ENCODE results near the gene SPDEF. TPM values are rescaled to one million over a fixed set of nuclear protein-coding genes. Genes with fewer than 3 reads are reported as not detected.

SPDEF gene
- total RNA-seq, 1 donor from 2014 or later: not detected

DNA sequence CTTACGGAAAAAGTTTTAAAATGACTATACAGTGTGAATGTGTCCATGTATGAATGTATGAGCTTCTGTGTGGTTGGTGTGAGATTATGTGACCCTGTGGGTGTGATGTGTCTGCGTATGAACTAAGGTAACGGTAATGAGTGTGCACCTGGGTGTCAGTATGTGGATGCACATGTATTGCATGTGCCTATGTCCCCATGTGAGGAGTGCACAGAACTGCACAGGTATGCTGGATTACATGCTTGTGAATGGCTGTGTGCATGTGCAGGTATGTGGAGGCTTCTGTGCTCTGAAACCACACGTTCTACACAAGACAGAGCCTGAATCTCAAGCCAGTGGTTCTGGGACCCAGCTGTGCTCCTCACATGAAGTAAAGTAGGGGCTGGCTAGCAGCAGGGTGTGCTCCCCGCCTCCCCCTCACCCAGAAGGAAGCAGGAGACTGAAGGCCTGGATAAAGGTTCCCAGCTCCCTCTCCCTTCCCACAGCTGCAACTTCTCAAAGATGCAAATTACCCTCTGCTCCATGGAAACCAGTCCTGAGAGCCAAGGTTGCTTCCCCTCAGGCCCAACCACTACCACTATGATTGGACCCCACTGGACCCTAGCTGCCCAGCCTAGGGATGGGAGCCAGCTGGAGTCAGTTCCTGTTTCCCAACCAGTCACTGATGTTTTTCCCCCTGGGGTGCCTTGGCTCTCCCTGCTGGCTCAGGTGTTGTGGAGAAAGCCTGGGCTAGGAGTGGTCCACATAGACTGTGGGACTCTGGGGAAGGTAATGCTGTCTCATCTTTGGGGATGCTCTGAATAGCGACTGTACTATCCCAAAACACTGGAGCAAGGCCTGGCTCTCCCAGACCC is 24.8 kb upstream of the SPDEF start:
- DNase-seq: no peak
- peaks cover 3% of the 10 kb centered on the region for H3K4me1 Mint-ChIP-seq (ENCODE audit: low read depth, unreplicated experiment)
- no peaks in the 10 kb centered on the region for H3K36me3 Mint-ChIP-seq (ENCODE audit: unreplicated experiment)
- no peak overlapping the region for H3K27ac Mint-ChIP-seq (ENCODE audit: unreplicated experiment)
- H3K27me3 Mint-ChIP-seq (ENCODE audit: unreplicated experiment): peaks cover 2% of the 10 kb centered on the region
- no peak overlapping the region for H3K4me3 Mint-ChIP-seq (ENCODE audit: unreplicated experiment)
- H3K9me3 Mint-ChIP-seq (ENCODE audit: unreplicated experiment): peaks cover 2% of the 10 kb centered on the region
- TF ChIP-seq, protein P1, sequence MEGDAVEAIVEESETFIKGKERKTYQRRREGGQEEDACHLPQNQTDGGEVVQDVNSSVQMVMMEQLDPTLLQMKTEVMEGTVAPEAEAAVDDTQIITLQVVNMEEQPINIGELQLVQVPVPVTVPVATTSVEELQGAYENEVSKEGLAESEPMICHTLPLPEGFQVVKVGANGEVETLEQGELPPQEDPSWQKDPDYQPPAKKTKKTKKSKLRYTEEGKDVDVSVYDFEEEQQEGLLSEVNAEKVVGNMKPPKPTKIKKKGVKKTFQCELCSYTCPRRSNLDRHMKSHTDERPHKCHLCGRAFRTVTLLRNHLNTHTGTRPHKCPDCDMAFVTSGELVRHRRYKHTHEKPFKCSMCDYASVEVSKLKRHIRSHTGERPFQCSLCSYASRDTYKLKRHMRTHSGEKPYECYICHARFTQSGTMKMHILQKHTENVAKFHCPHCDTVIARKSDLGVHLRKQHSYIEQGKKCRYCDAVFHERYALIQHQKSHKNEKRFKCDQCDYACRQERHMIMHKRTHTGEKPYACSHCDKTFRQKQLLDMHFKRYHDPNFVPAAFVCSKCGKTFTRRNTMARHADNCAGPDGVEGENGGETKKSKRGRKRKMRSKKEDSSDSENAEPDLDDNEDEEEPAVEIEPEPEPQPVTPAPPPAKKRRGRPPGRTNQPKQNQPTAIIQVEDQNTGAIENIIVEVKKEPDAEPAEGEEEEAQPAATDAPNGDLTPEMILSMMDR (IDR thresholded peaks at IDR 0.05; ENCODE audit: partially characterized antibody, unreplicated experiment): no peak

DNA sequence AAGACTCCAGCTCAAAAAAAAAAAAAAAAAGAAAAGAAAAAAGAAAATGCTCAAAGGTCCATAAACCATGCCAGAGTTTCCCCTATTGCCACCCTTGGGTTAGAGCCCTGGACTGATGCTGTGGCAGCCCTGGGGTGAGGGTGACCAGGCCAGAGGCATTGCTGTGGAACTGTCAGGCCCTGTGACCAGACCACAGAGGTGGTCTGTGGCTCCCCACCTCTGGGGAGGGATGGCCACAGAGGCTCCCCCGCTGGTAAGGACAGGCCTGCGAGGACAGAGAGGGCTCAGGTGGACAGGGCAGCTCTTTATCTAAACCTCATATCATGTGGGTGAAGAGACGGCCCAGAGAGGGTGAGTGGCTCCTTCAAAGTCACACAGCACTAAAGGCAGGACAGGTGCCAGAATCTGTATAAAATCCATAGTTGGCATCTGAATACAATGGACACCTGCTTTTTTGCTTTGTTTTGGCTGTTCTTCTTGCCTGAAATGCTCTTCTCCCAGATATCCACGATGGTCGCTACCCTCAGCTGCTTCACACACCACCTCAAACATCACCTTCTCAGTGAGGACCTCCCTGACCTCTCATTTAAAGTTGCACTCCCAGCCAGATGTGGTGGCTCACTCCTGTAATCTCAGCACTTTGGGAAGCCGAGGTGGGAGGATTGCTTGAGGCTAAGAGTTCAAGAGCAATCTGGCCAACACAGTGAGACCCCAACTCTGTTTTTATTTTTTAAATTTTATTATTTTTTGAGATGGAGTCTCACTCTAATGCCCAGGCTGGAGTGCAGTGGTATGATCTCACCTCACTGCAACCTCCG is 22.5 kb upstream of the SPDEF start:
- H3K27ac Mint-ChIP-seq (ENCODE audit: unreplicated experiment): no peak overlapping the region
- peaks cover 1% of the 10 kb centered on the region for H3K4me1 Mint-ChIP-seq (ENCODE audit: low read depth, unreplicated experiment)
- no peak for DNase-seq
- peaks cover 2% of the 10 kb centered on the region for H3K27me3 Mint-ChIP-seq (ENCODE audit: unreplicated experiment)
- TF ChIP-seq, protein P1 (IDR thresholded peaks at IDR 0.05; ENCODE audit: partially characterized antibody, unreplicated experiment): no peak
- H3K36me3 Mint-ChIP-seq (ENCODE audit: unreplicated experiment): no peaks in the 10 kb centered on the region
- peaks cover 2% of the 10 kb centered on the region for H3K9me3 Mint-ChIP-seq (ENCODE audit: unreplicated experiment)
- no peak overlapping the region for H3K4me3 Mint-ChIP-seq (ENCODE audit: unreplicated experiment)

DNA sequence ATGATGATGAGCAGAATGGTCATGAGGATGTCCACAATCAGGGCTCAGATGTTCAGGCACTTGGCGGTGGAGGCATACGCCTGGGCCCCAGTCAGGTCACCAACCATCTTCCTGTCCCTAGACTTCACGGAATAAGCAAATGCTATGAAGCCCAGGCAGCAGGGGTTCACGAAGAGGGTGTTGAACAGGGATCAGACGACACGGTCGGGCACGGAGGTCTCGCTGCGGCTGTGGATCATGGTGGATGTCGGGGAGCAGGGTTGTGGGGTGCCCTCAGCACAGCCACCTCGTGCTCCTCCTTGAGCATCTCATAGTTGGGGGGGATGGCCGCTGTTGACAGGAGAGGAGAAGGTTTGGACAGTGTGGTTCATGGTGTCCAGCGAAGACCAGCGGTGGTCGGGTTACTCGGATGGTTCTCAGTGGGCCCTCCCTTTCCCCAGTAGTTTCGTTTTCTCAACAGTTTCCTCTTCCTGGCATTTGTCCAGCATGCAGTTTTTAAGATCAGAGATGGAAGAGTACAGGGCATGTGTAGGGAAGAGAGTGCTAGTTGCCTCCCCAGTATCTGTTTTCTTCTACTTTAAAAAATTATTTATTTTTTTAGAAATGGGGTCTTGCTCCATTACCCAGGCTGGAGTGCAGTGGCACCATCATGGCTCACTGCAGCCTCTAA is 20.3 kb upstream of the SPDEF start:
- Mint-ChIP-seq H3K27me3 (ENCODE audit: unreplicated experiment) (peaks cover 2% of the 10 kb centered on the region), H3K27ac (ENCODE audit: unreplicated experiment) (no peak overlapping the region), H3K9me3 (ENCODE audit: unreplicated experiment) (peaks cover 5% of the 10 kb centered on the region), H3K4me3 (ENCODE audit: unreplicated experiment) (no peak overlapping the region), H3K4me1 (ENCODE audit: low read depth, unreplicated experiment) (peaks cover under 1% of the 10 kb centered on the region), H3K36me3 (ENCODE audit: unreplicated experiment) (no peaks in the 10 kb centered on the region)
- no peak for DNase-seq
- TF ChIP-seq, protein P1 (IDR thresholded peaks at IDR 0.05; ENCODE audit: partially characterized antibody, unreplicated experiment): no peak

DNA sequence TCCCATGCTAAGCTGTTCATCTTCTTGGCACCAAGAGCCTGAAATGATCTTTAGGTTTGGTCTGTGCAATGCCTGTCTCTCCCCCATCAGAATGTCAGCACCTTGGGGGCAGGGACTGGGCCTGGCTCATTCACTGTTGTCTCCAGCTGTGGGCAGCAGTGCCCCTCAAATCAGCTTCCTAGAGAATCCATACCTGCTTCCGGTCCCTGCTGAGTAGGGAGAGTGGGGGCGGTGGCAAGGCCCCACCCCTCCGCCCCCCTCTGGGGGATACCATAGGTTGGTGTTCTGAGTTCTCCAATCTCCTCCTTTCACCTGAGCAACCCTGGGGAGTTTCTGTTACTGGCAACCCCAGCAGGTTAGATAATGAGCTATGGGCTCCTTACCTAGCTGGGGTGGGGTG is 19.2 kb upstream of the SPDEF start:
- no peaks in the 10 kb centered on the region for H3K36me3 Mint-ChIP-seq (ENCODE audit: unreplicated experiment)
- H3K4me1 Mint-ChIP-seq (ENCODE audit: low read depth, unreplicated experiment): no peaks in the 10 kb centered on the region
- DNase-seq: no peak
- TF ChIP-seq, protein P1 (IDR thresholded peaks at IDR 0.05; ENCODE audit: partially characterized antibody, unreplicated experiment): no peak
- H3K27ac Mint-ChIP-seq (ENCODE audit: unreplicated experiment): peak overlapping the region; percentile 38
- H3K27me3 Mint-ChIP-seq (ENCODE audit: unreplicated experiment): peaks cover 5% of the 10 kb centered on the region
- H3K4me3 Mint-ChIP-seq (ENCODE audit: unreplicated experiment): no peak overlapping the region
- H3K9me3 Mint-ChIP-seq (ENCODE audit: unreplicated experiment): peaks cover 9% of the 10 kb centered on the region
